H9 (cell line): ENCODE data around the gene ZNF26. TPM values are rescaled to one million over a fixed set of nuclear protein-coding genes. Genes with fewer than 3 reads are reported as not detected.

Experiments used
- DNase-seq: peaks from one replicate; pipeline ENCODE4 v3.0.0-alpha.2; 2017
- H2AFZ ChIP-seq: one replicate; pipeline ENCODE4 v1.6.1; 2013; ENCODE audit warnings: mild to moderate bottlenecking, low read length, control low read depth, moderate library complexity
- H2AK5ac ChIP-seq: 2 replicates; pipeline ENCODE4 v1.6.1; 2013; ENCODE audit warnings: low read length, control low read depth, mixed read lengths; ENCODE audit not compliant: insufficient read length
- H2BK120ac ChIP-seq: one replicate; pipeline ENCODE4 v1.6.1; 2013; ENCODE audit warnings: low read depth, mild to moderate bottlenecking, low read length, control low read depth, inconsistent platforms; ENCODE audit not compliant: poor library complexity, severe bottlenecking
- H2BK12ac ChIP-seq: 2 replicates; pipeline ENCODE4 v1.6.1; 2013; ENCODE audit warnings: low read length, control low read depth, mixed read lengths, low read depth; ENCODE audit not compliant: insufficient read length
- H2BK15ac ChIP-seq: 2 replicates; pipeline ENCODE4 v1.6.1; 2013; ENCODE audit warnings: low read depth, low read length, control low read depth
- H2BK20ac ChIP-seq: one replicate; pipeline ENCODE4 v1.6.1; 2013; ENCODE audit warnings: low read depth, mild to moderate bottlenecking, low read length, control low read depth, inconsistent platforms; ENCODE audit not compliant: poor library complexity, severe bottlenecking
- H2BK5ac ChIP-seq: 2 replicates; pipeline ENCODE4 v1.6.1; 2013; ENCODE audit warnings: low read length, control low read depth, mixed read lengths; ENCODE audit not compliant: insufficient read length
- H3K14ac ChIP-seq: 2 replicates; pipeline ENCODE4 v1.6.1; 2013; ENCODE audit warnings: low read length, control low read depth; ENCODE audit not compliant: insufficient read depth
- H3K18ac ChIP-seq: 2 replicates; pipeline ENCODE4 v1.6.1; 2013; ENCODE audit warnings: low read depth, mild to moderate bottlenecking, mixed read lengths, low read length, control low read depth; ENCODE audit not compliant: insufficient read length
- H3K23ac ChIP-seq: 2 replicates; pipeline ENCODE4 v1.6.1; 2013; ENCODE audit warnings: low read length, control low read depth, mixed read lengths, low read depth; ENCODE audit not compliant: insufficient read length
- H3K23me2 ChIP-seq: 2 replicates; pipeline ENCODE4 v1.6.1; 2013; ENCODE audit warnings: low read depth, mild to moderate bottlenecking, mixed read lengths, low read length, control low read depth; ENCODE audit not compliant: insufficient read length, poor library complexity, severe bottlenecking
- H3K27ac ChIP-seq: 2 replicates; pipeline ENCODE4 v1.5.1; 2013; ENCODE audit warnings: low read length, control low read depth, mixed read lengths, low read depth; ENCODE audit not compliant: insufficient read length
- H3K27me3 ChIP-seq: 2 replicates; pipeline ENCODE4 v1.6.1; 2013; ENCODE audit warnings: low read length, control low read depth, inconsistent platforms; ENCODE audit not compliant: insufficient read depth
- H3K4ac ChIP-seq: 2 replicates; pipeline ENCODE4 v1.6.1; 2013; ENCODE audit warnings: low read depth, mild to moderate bottlenecking, control low read depth, inconsistent platforms, low read length, moderate library complexity
- H3K4me1 ChIP-seq: 2 replicates; pipeline ENCODE4 v1.6.1; 2013; ENCODE audit warnings: low read length, control low read depth, inconsistent platforms; ENCODE audit not compliant: insufficient read depth
- H3K4me2 ChIP-seq: 2 replicates; pipeline ENCODE4 v1.6.1; 2013; ENCODE audit warnings: low read length, control low read depth, mixed read lengths; ENCODE audit not compliant: insufficient read length, insufficient read depth
- H3K56ac ChIP-seq: 2 replicates; pipeline ENCODE4 v1.6.1; 2013; ENCODE audit warnings: low read depth, mild to moderate bottlenecking, mixed read lengths, low read length, control low read depth; ENCODE audit not compliant: insufficient read length
- H3K79me1 ChIP-seq: 2 replicates; pipeline ENCODE4 v1.6.1; 2013; ENCODE audit warnings: low read depth, mild to moderate bottlenecking, moderate library complexity, low read length, control low read depth, inconsistent platforms; ENCODE audit not compliant: insufficient read depth, poor library complexity, severe bottlenecking
- H3K79me2 ChIP-seq: 2 replicates; pipeline ENCODE4 v1.6.1; 2013; ENCODE audit warnings: low read length, control low read depth, inconsistent platforms; ENCODE audit not compliant: insufficient read depth
- H3K9ac ChIP-seq: 2 replicates; pipeline ENCODE4 v1.6.1; 2013; ENCODE audit warnings: low read length, control low read depth, mixed read lengths; ENCODE audit not compliant: insufficient read length; ENCODE audit errors: extremely low read depth
- H3K9me3 ChIP-seq: one replicate; pipeline ENCODE4 v1.6.1; 2013; ENCODE audit warnings: low read depth, low read length, inconsistent platforms; ENCODE audit not compliant: control insufficient read depth
- H3T11ph ChIP-seq: one replicate; pipeline ENCODE4 v1.6.1; 2013; ENCODE audit warnings: mild to moderate bottlenecking, low read length, control low read depth, inconsistent platforms
- H4K20me1 ChIP-seq: one replicate; pipeline ENCODE4 v1.6.1; 2013; ENCODE audit not compliant: control insufficient read depth, insufficient read length, insufficient read depth
- H4K5ac ChIP-seq: 2 replicates; pipeline ENCODE4 v1.6.1; 2013; ENCODE audit warnings: low read depth, mild to moderate bottlenecking, mixed read lengths, low read length, control low read depth; ENCODE audit not compliant: insufficient read length
- H4K8ac ChIP-seq: replicated peaks from 2 replicates; pipeline ENCODE4 v1.6.1; 2013; ENCODE audit warnings: low read length, control low read depth, mixed read lengths, low read depth; ENCODE audit not compliant: insufficient read length
- H4K91ac ChIP-seq: 2 replicates; pipeline ENCODE4 v1.6.1; 2013; ENCODE audit warnings: low read depth, mild to moderate bottlenecking, moderate library complexity, mixed read lengths, low read length, control low read depth; ENCODE audit not compliant: insufficient read length
- H3K27ac Mint-ChIP-seq, 3 experiments: 2 replicates in 2 of 3; 3 replicates in 1 of 3; pipeline ENCODE4 v1.8.0; 2020 to 2021; ENCODE audit warnings: mixed read lengths in 3 of 3, mild to moderate bottlenecking in 1 of 3, moderate library complexity in 1 of 3
- H3K27me3 Mint-ChIP-seq: 2 replicates; pipeline ENCODE4 v1.8.0; 2021; ENCODE audit warnings: low read depth, mild to moderate bottlenecking, moderate library complexity, mixed read lengths
- H3K36me3 Mint-ChIP-seq, 3 experiments: 2 replicates in 2 of 3; 3 replicates in 1 of 3; pipeline ENCODE4 v1.8.0; 2020 to 2021; ENCODE audit warnings: low read depth in 3 of 3, mixed read lengths in 3 of 3; ENCODE audit not compliant: insufficient read depth in 1 of 3
- H3K4me1 Mint-ChIP-seq, 2 experiments: 2 replicates each; pipeline ENCODE4 v1.8.0; 2020; ENCODE audit warnings: mixed read lengths in 2 of 2
- H3K4me3 Mint-ChIP-seq, 2 experiments: 2 replicates in 1 of 2; 3 replicates in 1 of 2; pipeline ENCODE4 v1.8.0; 2020 to 2021; ENCODE audit warnings: mild to moderate bottlenecking in 2 of 2, mixed read lengths in 2 of 2, moderate library complexity in 1 of 2
- H3K9me3 Mint-ChIP-seq, 2 experiments: 2 replicates in 1 of 2; 3 replicates in 1 of 2; pipeline ENCODE4 v1.8.0; 2020; ENCODE audit warnings: mild to moderate bottlenecking in 2 of 2, mixed read lengths in 2 of 2, moderate library complexity in 1 of 2
- WGBS: extraction: QIAGEN DNeasy Blood & Tissue Kit; methylation state at CpG from one replicate; pipeline ENCODE4 v1.1.7; 2013; ENCODE audit warnings: missing lambda C conversion rate, low lambda C conversion rate, mixed read lengths; ENCODE audit not compliant: insufficient read length; ENCODE audit errors: extremely low coverage; 5-methylcytosine and 5-hydroxymethylcytosine counted together
- total RNA-seq: library from RNA; stranded (reverse); gene quantifications from 2 replicates; pipeline ENCODE4 v1.2.1, GENCODE V29; 2021
- TF ChIP-seq, protein P1 (sequence below): fragments of 200-600 bp; sonication (generic); conservative IDR thresholded peaks from 3 replicates; pipeline ENCODE4 v1.8.0; 2021; ENCODE audit warnings: antibody characterized with exemption, mild to moderate bottlenecking

The ZNF26 gene
- total RNA-seq, 1 experiment from 2014 or later = 13.2 TPM

GRCh38 chr12:133061954-133062353, 75.8 kb downstream of the ZNF26 start:
- H4K5ac ChIP-seq = no peak overlapping the region
- H3T11ph ChIP-seq = no peak overlapping the region
- no peak overlapping the region for H3K23ac ChIP-seq
- H3K23me2 ChIP-seq = no peaks in the 10 kb centered on the region
- no peak overlapping the region for H2BK20ac ChIP-seq
- H2BK5ac ChIP-seq = no peak overlapping the region
- H3K79me2 ChIP-seq = no peaks in the 10 kb centered on the region
- no peaks in the 10 kb centered on the region for H4K20me1 ChIP-seq
- H2BK15ac ChIP-seq = no peak overlapping the region
- H3K27me3 Mint-ChIP-seq = peaks cover 20% of the 10 kb centered on the region
- H3K56ac ChIP-seq = no peak overlapping the region
- peaks cover 93% of the 10 kb centered on the region for H3K9me3 ChIP-seq
- no peak for DNase-seq
- H3K14ac ChIP-seq = no peak overlapping the region
- no peaks in the 10 kb centered on the region for H3K4me1 Mint-ChIP-seq
- H3K4ac ChIP-seq = no peak overlapping the region
- H2AFZ ChIP-seq = no peak overlapping the region
- no peak overlapping the region for H3K4me3 Mint-ChIP-seq
- no CpG with 5 or more reads among the region's 1 CpG for WGBS
- H3K4me1 ChIP-seq = no peaks in the 10 kb centered on the region
- H3K4me2 ChIP-seq = no peak overlapping the region
- H3K9ac ChIP-seq = no peak overlapping the region
- peaks cover 96 to 99% of the 10 kb centered on the region in 2 experiments for H3K9me3 Mint-ChIP-seq
- H2BK12ac ChIP-seq = no peak overlapping the region
- H2AK5ac ChIP-seq = no peak overlapping the region
- H4K91ac ChIP-seq = no peak overlapping the region
- H3K79me1 ChIP-seq = no peaks in the 10 kb centered on the region
- H3K27ac Mint-ChIP-seq = no peak overlapping the region
- no peak overlapping the region for H3K18ac ChIP-seq
- no peak overlapping the region for H4K8ac ChIP-seq
- H3K27me3 ChIP-seq = no peaks in the 10 kb centered on the region
- H3K27ac ChIP-seq = no peak overlapping the region
- H3K36me3 Mint-ChIP-seq = peaks cover 52 to 79% (median 54%) of the 10 kb centered on the region in 3 experiments
- H2BK120ac ChIP-seq = no peak overlapping the region
- TF ChIP-seq, protein P1, sequence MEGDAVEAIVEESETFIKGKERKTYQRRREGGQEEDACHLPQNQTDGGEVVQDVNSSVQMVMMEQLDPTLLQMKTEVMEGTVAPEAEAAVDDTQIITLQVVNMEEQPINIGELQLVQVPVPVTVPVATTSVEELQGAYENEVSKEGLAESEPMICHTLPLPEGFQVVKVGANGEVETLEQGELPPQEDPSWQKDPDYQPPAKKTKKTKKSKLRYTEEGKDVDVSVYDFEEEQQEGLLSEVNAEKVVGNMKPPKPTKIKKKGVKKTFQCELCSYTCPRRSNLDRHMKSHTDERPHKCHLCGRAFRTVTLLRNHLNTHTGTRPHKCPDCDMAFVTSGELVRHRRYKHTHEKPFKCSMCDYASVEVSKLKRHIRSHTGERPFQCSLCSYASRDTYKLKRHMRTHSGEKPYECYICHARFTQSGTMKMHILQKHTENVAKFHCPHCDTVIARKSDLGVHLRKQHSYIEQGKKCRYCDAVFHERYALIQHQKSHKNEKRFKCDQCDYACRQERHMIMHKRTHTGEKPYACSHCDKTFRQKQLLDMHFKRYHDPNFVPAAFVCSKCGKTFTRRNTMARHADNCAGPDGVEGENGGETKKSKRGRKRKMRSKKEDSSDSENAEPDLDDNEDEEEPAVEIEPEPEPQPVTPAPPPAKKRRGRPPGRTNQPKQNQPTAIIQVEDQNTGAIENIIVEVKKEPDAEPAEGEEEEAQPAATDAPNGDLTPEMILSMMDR = no peak
